SK-N-SH treated with all-trans-retinoic acid at 6 μM for 48 hours (cell line): ENCODE results near the gene TBCEL.

ENCODE experiments used
- ATAC-seq: fragments of 200-7000 bp; cut with Tn5 transposase; 3 replicates; pipeline ENCODE4 v1.9.1; 2020; ENCODE audit warnings: mild to moderate bottlenecking, moderate library complexity
- ARNTL ChIP-seq: fragments of 450-650 bp; formaldehyde crosslinking; IDR thresholded peaks from 2 replicates; pipeline ENCODE4 v1.5.0; 2020; ENCODE audit warnings: low read depth, mild to moderate bottlenecking, moderate library complexity, borderline replicate concordance
- BACH2 ChIP-seq: fragments of 250-450 bp; sonication (Bioruptor Pico); IDR thresholded peaks from 2 replicates; pipeline ENCODE4 v1.9.0; 2021; ENCODE audit warnings: mild to moderate bottlenecking, borderline replicate concordance
- CSDC2 ChIP-seq: fragments of 250-450 bp; sonication (Bioruptor Pico); IDR thresholded peaks from 2 replicates; pipeline ENCODE4 v1.5.0; 2020; ENCODE audit warnings: mild to moderate bottlenecking, moderate library complexity
- ESRRG ChIP-seq: fragments of 250-450 bp; sonication (Bioruptor Pico); IDR thresholded peaks from 2 replicates; pipeline ENCODE4 v1.6.1; 2021; ENCODE audit warnings: mild to moderate bottlenecking
- GLIS3 ChIP-seq: fragments of 250-450 bp; sonication (Bioruptor Pico); IDR thresholded peaks from 2 replicates; pipeline ENCODE4 v1.5.0; 2020; ENCODE audit warnings: mild to moderate bottlenecking, moderate library complexity
- ISL1 ChIP-seq: fragments of 250-450 bp; sonication (Bioruptor Pico); IDR thresholded peaks from 2 replicates; pipeline ENCODE4 v2.1.2; 2022; ENCODE audit warnings: mild to moderate bottlenecking, moderate library complexity
- OSR1 ChIP-seq: fragments of 250-450 bp; sonication (Bioruptor Pico); IDR thresholded peaks from 2 replicates; pipeline ENCODE4 v1.8.0; 2022; ENCODE audit warnings: moderate library complexity, mild to moderate bottlenecking, inconsistent platforms
- PPARA ChIP-seq: fragments of 250-450 bp; sonication (Bioruptor Pico); IDR thresholded peaks from 2 replicates; pipeline ENCODE4 v1.5.0; 2020; ENCODE audit warnings: mild to moderate bottlenecking, borderline replicate concordance
- RARB ChIP-seq: fragments of 250-450 bp; sonication (Bioruptor Pico); IDR thresholded peaks from 2 replicates; pipeline ENCODE4 v1.8.0; 2021; ENCODE audit warnings: mild to moderate bottlenecking, moderate library complexity
- SNAI2 ChIP-seq: fragments of 250-450 bp; sonication (Bioruptor Pico); IDR thresholded peaks from 2 replicates; pipeline ENCODE4 v1.5.0; 2020; ENCODE audit warnings: mild to moderate bottlenecking, moderate library complexity
- TCF4 ChIP-seq: fragments of 250-450 bp; sonication (Bioruptor Pico); IDR thresholded peaks from 2 replicates; pipeline ENCODE4 v1.8.0; 2021; ENCODE audit warnings: mild to moderate bottlenecking, moderate library complexity, borderline replicate concordance
- TOX ChIP-seq: fragments of 250-450 bp; sonication (Bioruptor Pico); IDR thresholded peaks from 2 replicates; pipeline ENCODE4 v1.8.0; 2021; ENCODE audit warnings: mild to moderate bottlenecking, moderate library complexity, borderline replicate concordance
- ZC3H10 ChIP-seq: fragments of 250-450 bp; sonication (Bioruptor Pico); IDR thresholded peaks from 2 replicates; pipeline ENCODE4 v1.5.1; 2021; ENCODE audit warnings: mild to moderate bottlenecking, moderate library complexity
- ZFP3 ChIP-seq: fragments of 250-450 bp; sonication (Bioruptor Pico); IDR thresholded peaks from 2 replicates; pipeline ENCODE4 v1.5.0; 2020; ENCODE audit warnings: mild to moderate bottlenecking, moderate library complexity
- ZFP30 ChIP-seq: fragments of 450-650 bp; formaldehyde crosslinking; IDR thresholded peaks from 2 replicates; pipeline ENCODE4 v1.5.0; 2022; ENCODE audit warnings: mild to moderate bottlenecking, moderate library complexity
- ZNF565 ChIP-seq: fragments of 450-650 bp; formaldehyde crosslinking; conservative IDR thresholded peaks from 2 replicates; pipeline ENCODE4 v1.5.0; 2020; ENCODE audit warnings: low read depth, mild to moderate bottlenecking, moderate library complexity
- ZNF70 ChIP-seq: fragments of 450-650 bp; formaldehyde crosslinking; IDR thresholded peaks from 2 replicates; pipeline ENCODE4 v1.5.0; 2020; ENCODE audit warnings: mild to moderate bottlenecking, moderate library complexity
- ZNF8 ChIP-seq: fragments of 450-650 bp; formaldehyde crosslinking; IDR thresholded peaks from 2 replicates; pipeline ENCODE4 v1.5.0; 2020; ENCODE audit warnings: mild to moderate bottlenecking, moderate library complexity
- TF ChIP-seq, protein P1 (sequence below): fragments of 250-450 bp; sonication (Bioruptor Pico); IDR thresholded peaks from 2 replicates; pipeline ENCODE4 v1.8.0; 2021; ENCODE audit warnings: low read depth, mild to moderate bottlenecking, moderate library complexity, borderline replicate concordance
- TF ChIP-seq, protein P2 (sequence below): fragments of 250-450 bp; sonication (Bioruptor Pico); IDR thresholded peaks from 2 replicates; pipeline ENCODE4 v1.5.1; 2020; ENCODE audit warnings: low read depth, mild to moderate bottlenecking, moderate library complexity
- TF ChIP-seq, protein P3 (sequence below): fragments of 250-450 bp; sonication (Bioruptor Pico); IDR thresholded peaks from 2 replicates; pipeline ENCODE4 v1.8.0; 2020; ENCODE audit warnings: mild to moderate bottlenecking, moderate library complexity, borderline replicate concordance
- TF ChIP-seq, protein P4 (sequence below): fragments of 250-450 bp; sonication (Bioruptor Pico); IDR thresholded peaks from 2 replicates; pipeline ENCODE4 v1.5.1; 2021; ENCODE audit warnings: mild to moderate bottlenecking, moderate library complexity
- TF ChIP-seq, protein P5 (sequence below): fragments of 250-450 bp; sonication (Bioruptor Pico); IDR thresholded peaks from 2 replicates; pipeline ENCODE4 v1.5.0; 2020; ENCODE audit warnings: mild to moderate bottlenecking, moderate library complexity

The TBCEL gene

DNA sequence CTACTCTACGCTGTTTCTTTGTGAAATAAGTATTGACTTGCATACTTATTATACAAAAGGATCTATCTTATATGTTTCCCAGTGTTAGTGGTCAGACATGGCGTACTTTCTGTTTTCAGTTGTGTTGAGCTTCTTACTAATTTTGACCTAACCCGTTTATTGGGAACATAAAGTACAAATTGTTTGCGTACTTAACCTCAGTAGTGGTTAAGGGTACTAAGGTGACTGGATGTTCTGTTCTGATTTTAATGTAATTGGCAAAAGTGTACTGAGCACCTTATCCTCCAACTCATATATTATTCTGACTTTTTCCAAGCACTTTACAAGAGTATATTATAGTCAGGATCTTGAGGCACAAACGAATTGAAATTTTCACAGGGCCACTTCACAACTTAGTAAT is 17.2 kb downstream of the TBCEL start:
- TF ChIP-seq, protein P1, sequence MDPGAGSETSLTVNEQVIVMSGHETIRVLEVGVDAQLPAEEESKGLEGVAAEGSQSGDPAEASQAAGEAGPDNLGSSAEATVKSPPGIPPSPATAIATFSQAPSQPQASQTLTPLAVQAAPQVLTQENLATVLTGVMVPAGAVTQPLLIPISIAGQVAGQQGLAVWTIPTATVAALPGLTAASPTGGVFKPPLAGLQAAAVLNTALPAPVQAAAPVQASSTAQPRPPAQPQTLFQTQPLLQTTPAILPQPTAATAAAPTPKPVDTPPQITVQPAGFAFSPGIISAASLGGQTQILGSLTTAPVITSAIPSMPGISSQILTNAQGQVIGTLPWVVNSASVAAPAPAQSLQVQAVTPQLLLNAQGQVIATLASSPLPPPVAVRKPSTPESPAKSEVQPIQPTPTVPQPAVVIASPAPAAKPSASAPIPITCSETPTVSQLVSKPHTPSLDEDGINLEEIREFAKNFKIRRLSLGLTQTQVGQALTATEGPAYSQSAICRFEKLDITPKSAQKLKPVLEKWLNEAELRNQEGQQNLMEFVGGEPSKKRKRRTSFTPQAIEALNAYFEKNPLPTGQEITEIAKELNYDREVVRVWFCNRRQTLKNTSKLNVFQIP (CRISPR knock-in tag), result no peak
- no peak for TF ChIP-seq ZFP3 (CRISPR knock-in tag)
- no peak for TF ChIP-seq OSR1 (CRISPR knock-in tag)
- TF ChIP-seq GLIS3, result no peak
- TF ChIP-seq, protein P2, sequence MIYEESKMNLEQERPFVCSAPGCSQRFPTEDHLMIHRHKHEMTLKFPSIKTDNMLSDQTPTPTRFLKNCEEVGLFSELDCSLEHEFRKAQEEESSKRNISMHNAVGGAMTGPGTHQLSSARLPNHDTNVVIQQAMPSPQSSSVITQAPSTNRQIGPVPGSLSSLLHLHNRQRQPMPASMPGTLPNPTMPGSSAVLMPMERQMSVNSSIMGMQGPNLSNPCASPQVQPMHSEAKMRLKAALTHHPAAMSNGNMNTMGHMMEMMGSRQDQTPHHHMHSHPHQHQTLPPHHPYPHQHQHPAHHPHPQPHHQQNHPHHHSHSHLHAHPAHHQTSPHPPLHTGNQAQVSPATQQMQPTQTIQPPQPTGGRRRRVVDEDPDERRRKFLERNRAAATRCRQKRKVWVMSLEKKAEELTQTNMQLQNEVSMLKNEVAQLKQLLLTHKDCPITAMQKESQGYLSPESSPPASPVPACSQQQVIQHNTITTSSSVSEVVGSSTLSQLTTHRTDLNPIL (CRISPR knock-in tag), result no peak
- no peak for TF ChIP-seq PPARA
- TF ChIP-seq ZNF8 (CRISPR knock-in tag), result no peak
- TF ChIP-seq ARNTL, result no peak
- TF ChIP-seq SNAI2 (CRISPR knock-in tag), result no peak
- no peak for TF ChIP-seq RARB (CRISPR knock-in tag)
- no peak for TF ChIP-seq ZNF565 (CRISPR knock-in tag)
- ATAC-seq, result no peak

DNA sequence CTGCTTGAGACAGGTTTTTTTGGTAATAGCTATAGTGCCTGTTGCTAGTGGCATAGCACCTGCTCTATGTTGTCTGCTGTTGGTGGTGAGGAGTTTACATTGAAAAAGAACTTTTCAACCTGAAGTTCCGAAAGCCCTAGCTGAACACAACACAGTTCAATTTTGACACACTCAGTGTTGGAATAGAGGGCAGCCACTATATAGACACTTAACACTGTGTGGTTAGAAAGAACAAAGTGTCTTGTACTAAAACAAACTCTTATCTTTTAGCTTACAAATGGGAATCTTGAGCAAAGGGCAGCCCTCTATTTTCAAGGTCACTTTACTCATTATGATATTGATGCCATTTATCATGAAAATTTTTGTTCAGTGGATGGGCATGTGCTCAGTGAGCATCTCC is 18.4 kb downstream of the TBCEL start:
- no peak for ATAC-seq
- TF ChIP-seq, protein P1 (CRISPR knock-in tag), result no peak
- TF ChIP-seq, protein P3, sequence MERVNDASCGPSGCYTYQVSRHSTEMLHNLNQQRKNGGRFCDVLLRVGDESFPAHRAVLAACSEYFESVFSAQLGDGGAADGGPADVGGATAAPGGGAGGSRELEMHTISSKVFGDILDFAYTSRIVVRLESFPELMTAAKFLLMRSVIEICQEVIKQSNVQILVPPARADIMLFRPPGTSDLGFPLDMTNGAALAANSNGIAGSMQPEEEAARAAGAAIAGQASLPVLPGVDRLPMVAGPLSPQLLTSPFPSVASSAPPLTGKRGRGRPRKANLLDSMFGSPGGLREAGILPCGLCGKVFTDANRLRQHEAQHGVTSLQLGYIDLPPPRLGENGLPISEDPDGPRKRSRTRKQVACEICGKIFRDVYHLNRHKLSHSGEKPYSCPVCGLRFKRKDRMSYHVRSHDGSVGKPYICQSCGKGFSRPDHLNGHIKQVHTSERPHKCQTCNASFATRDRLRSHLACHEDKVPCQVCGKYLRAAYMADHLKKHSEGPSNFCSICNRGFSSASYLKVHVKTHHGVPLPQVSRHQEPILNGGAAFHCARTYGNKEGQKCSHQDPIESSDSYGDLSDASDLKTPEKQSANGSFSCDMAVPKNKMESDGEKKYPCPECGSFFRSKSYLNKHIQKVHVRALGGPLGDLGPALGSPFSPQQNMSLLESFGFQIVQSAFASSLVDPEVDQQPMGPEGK (CRISPR knock-in tag), result no peak
- no peak for TF ChIP-seq SNAI2 (CRISPR knock-in tag)
- TF ChIP-seq RARB (CRISPR knock-in tag), result no peak
- no peak for TF ChIP-seq ZFP30
- no peak for TF ChIP-seq OSR1 (CRISPR knock-in tag)
- no peak for TF ChIP-seq ZNF8 (CRISPR knock-in tag)
- TF ChIP-seq GLIS3, result no peak

DNA sequence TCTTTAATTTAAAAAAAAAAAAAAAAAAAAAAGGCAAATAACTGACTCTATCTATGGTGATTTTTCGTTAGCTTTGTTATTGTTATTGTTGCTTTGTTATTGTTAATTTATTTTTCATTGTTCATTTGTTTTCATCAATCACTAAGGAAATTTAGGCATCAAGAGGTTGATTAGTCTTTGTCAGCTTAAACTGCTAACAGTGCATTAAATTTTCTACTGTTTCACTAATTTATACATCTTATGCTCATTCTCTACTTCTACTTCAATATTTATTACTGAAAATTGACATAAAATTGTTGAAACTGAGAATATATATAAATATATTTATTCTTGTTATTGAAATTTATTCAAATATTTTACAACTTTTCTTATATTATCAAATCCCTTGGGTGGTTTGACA is 24.0 kb downstream of the TBCEL start:
- TF ChIP-seq CSDC2 (CRISPR knock-in tag) (no peak), ISL1 (CRISPR knock-in tag) (no peak), ARNTL (no peak), ZC3H10 (CRISPR knock-in tag) (no peak)
- no peak for ATAC-seq

DNA sequence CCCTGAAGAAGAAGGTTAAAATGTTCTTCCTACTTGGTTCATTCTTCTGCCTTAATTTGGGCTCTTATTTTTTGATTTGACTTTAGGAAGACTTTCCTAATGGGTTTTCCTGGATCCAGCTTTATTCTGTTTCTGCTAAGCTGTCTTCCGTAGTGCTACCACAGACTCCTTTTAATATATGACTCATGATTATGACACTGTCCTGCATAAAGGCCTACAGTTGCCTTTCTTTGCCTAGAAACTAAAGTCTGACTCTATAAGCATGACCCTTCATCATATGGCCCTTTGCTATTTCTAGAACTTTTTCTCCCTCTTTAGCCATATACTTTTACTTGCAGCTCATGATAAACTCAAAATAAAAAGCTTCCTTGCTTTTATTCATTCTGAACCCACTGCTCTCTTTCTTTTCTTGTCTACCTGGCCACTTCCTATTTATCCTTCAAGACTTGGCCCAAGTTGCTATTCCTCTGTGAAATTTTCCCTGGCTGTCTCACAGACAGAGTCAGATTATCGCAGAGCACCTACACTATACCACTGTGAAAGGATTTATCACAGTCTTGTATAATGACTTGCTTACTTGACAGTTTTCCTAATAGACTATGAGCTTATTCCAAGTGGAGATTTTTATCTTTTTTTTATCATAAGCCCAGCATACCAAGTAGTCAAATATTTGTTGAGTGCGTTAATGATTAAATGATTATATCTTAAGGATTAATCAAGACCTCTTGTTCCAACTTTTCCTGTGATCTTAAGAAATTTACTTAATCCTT is 24.7 kb downstream of the TBCEL start:
- ATAC-seq, result peak; percentile 76
- TF ChIP-seq, protein P4, sequence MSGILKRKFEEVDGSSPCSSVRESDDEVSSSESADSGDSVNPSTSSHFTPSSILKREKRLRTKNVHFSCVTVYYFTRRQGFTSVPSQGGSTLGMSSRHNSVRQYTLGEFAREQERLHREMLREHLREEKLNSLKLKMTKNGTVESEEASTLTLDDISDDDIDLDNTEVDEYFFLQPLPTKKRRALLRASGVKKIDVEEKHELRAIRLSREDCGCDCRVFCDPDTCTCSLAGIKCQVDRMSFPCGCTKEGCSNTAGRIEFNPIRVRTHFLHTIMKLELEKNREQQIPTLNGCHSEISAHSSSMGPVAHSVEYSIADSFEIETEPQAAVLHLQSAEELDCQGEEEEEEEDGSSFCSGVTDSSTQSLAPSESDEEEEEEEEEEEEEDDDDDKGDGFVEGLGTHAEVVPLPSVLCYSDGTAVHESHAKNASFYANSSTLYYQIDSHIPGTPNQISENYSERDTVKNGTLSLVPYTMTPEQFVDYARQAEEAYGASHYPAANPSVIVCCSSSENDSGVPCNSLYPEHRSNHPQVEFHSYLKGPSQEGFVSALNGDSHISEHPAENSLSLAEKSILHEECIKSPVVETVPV, result no peak
- TF ChIP-seq ESRRG, result no peak
- TF ChIP-seq OSR1 (CRISPR knock-in tag), result no peak
- no peak for TF ChIP-seq BACH2 (CRISPR knock-in tag)
- TF ChIP-seq TOX (CRISPR knock-in tag), result no peak
- no peak for TF ChIP-seq ARNTL
- TF ChIP-seq RARB (CRISPR knock-in tag), result no peak
- no peak for TF ChIP-seq SNAI2 (CRISPR knock-in tag)
- TF ChIP-seq, protein P5, sequence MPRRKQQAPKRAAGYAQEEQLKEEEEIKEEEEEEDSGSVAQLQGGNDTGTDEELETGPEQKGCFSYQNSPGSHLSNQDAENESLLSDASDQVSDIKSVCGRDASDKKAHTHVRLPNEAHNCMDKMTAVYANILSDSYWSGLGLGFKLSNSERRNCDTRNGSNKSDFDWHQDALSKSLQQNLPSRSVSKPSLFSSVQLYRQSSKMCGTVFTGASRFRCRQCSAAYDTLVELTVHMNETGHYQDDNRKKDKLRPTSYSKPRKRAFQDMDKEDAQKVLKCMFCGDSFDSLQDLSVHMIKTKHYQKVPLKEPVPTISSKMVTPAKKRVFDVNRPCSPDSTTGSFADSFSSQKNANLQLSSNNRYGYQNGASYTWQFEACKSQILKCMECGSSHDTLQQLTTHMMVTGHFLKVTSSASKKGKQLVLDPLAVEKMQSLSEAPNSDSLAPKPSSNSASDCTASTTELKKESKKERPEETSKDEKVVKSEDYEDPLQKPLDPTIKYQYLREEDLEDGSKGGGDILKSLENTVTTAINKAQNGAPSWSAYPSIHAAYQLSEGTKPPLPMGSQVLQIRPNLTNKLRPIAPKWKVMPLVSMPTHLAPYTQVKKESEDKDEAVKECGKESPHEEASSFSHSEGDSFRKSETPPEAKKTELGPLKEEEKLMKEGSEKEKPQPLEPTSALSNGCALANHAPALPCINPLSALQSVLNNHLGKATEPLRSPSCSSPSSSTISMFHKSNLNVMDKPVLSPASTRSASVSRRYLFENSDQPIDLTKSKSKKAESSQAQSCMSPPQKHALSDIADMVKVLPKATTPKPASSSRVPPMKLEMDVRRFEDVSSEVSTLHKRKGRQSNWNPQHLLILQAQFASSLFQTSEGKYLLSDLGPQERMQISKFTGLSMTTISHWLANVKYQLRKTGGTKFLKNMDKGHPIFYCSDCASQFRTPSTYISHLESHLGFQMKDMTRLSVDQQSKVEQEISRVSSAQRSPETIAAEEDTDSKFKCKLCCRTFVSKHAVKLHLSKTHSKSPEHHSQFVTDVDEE (CRISPR knock-in tag), result no peak
- TF ChIP-seq, protein P1 (CRISPR knock-in tag), result no peak
- TF ChIP-seq ZFP3 (CRISPR knock-in tag), result no peak
- TF ChIP-seq CSDC2 (CRISPR knock-in tag), result no peak
- no peak for TF ChIP-seq TCF4 (CRISPR knock-in tag)
- no peak for TF ChIP-seq ZNF70 (CRISPR knock-in tag)
- no peak for TF ChIP-seq ISL1 (CRISPR knock-in tag)
